ENCODE results near the gene FAM241B. TPM values are rescaled to one million over a fixed set of nuclear protein-coding genes. Genes with fewer than 3 reads are reported as not detected.

FAM241B gene
- polyA plus RNA-seq, 1 of the 3 experiments (the other 2 are of a cell fraction) = 16.0 TPM

GRCh38 chr10:69662901-69663300, 32.9 kb downstream of the FAM241B start:
- Histone ChIP-seq H4K20me1 (ENCODE audit: insufficient read depth) (no peaks in the 10 kb centered on the region), H3K27me3 (ENCODE audit: insufficient read depth) (peaks cover 52% of the 10 kb centered on the region), H3K4me2 (no peak overlapping the region), H3K4me3 (ENCODE audit: low read depth in 2 of 2, low read length in 1 of 2) (no peak overlapping the region), H3K4me1 (ENCODE audit: control insufficient read depth in 1 of 2, insufficient read depth in 2 of 2, low read depth in 1 of 2, low read length in 1 of 2) (peaks cover 0 to 22% of the 10 kb centered on the region in 2 experiments; a peak in 1 of 4 replicates), H3K9me2 (no peaks in the 10 kb centered on the region), H3K9me3 (no peaks in the 10 kb centered on the region), H3K79me2 (ENCODE audit: insufficient read depth) (no peaks in the 10 kb centered on the region), H3K27ac (ENCODE audit: low read depth in 2 of 2, low read length in 1 of 2) (no peak overlapping the region; a peak in 1 of 4 replicates), H3K9ac (no peak overlapping the region), H2AFZ (ENCODE audit: low read depth) (no peak overlapping the region), H3F3A (replicated peaks; ENCODE audit: insufficient read depth) (no peaks in the 10 kb centered on the region), H3K36me3 (replicated peaks in 1 of 2; ENCODE audit: control insufficient read depth in 1 of 2, insufficient read depth in 2 of 2, low read length in 1 of 2) (no peaks in the 10 kb centered on the region)
- CTCF ChIA-PET = interaction anchor here (1.2 to 15.5 kb wide), 8 partner anchors 11 to 65 kb away, joined by 4 to 152 read pairs (median 7); no protein-coding TSS in a partner anchor
- POLR2A ChIA-PET = no interaction called here
- peak; percentile 47 for DNase-seq
- WGBS (ENCODE audit: low lambda C conversion rate) = 86% methylated on average over 5 of the region's 7 CpGs
- no peak for TF ChIP-seq IRF3 (IDR thresholded peaks at IDR 0.05; ENCODE audit: low read depth, low read length)
- TF ChIP-seq MXI1 (IDR thresholded peaks at IDR 0.05; ENCODE audit: low read depth, low read length) = no peak
- TF ChIP-seq JUND (IDR thresholded peaks at IDR 0.05) = no peak
- TF ChIP-seq, protein P1, sequence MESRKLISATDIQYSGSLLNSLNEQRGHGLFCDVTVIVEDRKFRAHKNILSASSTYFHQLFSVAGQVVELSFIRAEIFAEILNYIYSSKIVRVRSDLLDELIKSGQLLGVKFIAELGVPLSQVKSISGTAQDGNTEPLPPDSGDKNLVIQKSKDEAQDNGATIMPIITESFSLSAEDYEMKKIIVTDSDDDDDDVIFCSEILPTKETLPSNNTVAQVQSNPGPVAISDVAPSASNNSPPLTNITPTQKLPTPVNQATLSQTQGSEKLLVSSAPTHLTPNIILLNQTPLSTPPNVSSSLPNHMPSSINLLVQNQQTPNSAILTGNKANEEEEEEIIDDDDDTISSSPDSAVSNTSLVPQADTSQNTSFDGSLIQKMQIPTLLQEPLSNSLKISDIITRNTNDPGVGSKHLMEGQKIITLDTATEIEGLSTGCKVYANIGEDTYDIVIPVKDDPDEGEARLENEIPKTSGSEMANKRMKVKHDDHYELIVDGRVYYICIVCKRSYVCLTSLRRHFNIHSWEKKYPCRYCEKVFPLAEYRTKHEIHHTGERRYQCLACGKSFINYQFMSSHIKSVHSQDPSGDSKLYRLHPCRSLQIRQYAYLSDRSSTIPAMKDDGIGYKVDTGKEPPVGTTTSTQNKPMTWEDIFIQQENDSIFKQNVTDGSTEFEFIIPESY (IDR thresholded peaks at IDR 0.05; ENCODE audit: borderline replicate concordance, low read depth) = no peak
- TF ChIP-seq TEAD4 (IDR thresholded peaks at IDR 0.05; ENCODE audit: borderline replicate concordance, insufficient read depth) = no peak
- TF ChIP-seq ELF1 (IDR thresholded peaks at IDR 0.05) = no peak
- TF ChIP-seq, protein P2, sequence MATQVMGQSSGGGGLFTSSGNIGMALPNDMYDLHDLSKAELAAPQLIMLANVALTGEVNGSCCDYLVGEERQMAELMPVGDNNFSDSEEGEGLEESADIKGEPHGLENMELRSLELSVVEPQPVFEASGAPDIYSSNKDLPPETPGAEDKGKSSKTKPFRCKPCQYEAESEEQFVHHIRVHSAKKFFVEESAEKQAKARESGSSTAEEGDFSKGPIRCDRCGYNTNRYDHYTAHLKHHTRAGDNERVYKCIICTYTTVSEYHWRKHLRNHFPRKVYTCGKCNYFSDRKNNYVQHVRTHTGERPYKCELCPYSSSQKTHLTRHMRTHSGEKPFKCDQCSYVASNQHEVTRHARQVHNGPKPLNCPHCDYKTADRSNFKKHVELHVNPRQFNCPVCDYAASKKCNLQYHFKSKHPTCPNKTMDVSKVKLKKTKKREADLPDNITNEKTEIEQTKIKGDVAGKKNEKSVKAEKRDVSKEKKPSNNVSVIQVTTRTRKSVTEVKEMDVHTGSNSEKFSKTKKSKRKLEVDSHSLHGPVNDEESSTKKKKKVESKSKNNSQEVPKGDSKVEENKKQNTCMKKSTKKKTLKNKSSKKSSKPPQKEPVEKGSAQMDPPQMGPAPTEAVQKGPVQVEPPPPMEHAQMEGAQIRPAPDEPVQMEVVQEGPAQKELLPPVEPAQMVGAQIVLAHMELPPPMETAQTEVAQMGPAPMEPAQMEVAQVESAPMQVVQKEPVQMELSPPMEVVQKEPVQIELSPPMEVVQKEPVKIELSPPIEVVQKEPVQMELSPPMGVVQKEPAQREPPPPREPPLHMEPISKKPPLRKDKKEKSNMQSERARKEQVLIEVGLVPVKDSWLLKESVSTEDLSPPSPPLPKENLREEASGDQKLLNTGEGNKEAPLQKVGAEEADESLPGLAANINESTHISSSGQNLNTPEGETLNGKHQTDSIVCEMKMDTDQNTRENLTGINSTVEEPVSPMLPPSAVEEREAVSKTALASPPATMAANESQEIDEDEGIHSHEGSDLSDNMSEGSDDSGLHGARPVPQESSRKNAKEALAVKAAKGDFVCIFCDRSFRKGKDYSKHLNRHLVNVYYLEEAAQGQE (IDR thresholded peaks at IDR 0.05; ENCODE audit: low read depth, low read length) = no peak
- no peak for TF ChIP-seq CHD2 (IDR thresholded peaks at IDR 0.05; ENCODE audit: low read length, partially characterized antibody)
- TF ChIP-seq NFIC (IDR thresholded peaks at IDR 0.05; ENCODE audit: borderline replicate concordance) = no peak
- no peak for TF ChIP-seq EZH2phosphoT487 (IDR thresholded peaks at IDR 0.05; ENCODE audit: borderline replicate concordance, low read depth)
- no peak for TF ChIP-seq TAF1 (IDR thresholded peaks at IDR 0.05; ENCODE audit: borderline replicate concordance, low read depth, low read length)
- no peak for TF ChIP-seq RCOR1 (IDR thresholded peaks at IDR 0.05; ENCODE audit: low read length)
- TF ChIP-seq, protein P3, sequence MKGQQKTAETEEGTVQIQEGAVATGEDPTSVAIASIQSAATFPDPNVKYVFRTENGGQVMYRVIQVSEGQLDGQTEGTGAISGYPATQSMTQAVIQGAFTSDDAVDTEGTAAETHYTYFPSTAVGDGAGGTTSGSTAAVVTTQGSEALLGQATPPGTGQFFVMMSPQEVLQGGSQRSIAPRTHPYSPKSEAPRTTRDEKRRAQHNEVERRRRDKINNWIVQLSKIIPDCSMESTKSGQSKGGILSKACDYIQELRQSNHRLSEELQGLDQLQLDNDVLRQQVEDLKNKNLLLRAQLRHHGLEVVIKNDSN (IDR thresholded peaks at IDR 0.05; ENCODE audit: borderline replicate concordance, low read depth) = no peak
- no peak for TF ChIP-seq RXRA (IDR thresholded peaks at IDR 0.05; ENCODE audit: borderline replicate concordance, low read depth)
- TF ChIP-seq RFX5 (IDR thresholded peaks at IDR 0.05; ENCODE audit: low read length) = no peak

All from SK-N-SH (cell line).